Glutamatergic neuron (in vitro differentiated cells): Measurements from ENCODE around the gene OR4N5. TPM values are rescaled to one million over a fixed set of nuclear protein-coding genes. Genes with fewer than 3 reads are reported as not detected.

Experiments used
- DNase-seq: peaks from one replicate; pipeline ENCODE4 v3.0.0; 2022
- H3K27ac Mint-ChIP-seq: one replicate; pipeline ENCODE4 v1.8.0; 2020; ENCODE audit warnings: mild to moderate bottlenecking, mixed read lengths, inconsistent platforms; ENCODE audit not compliant: unreplicated experiment
- H3K27me3 Mint-ChIP-seq: one replicate; pipeline ENCODE4 v1.8.0; 2020; ENCODE audit warnings: mild to moderate bottlenecking, moderate library complexity, mixed read lengths, inconsistent platforms; ENCODE audit not compliant: unreplicated experiment
- H3K36me3 Mint-ChIP-seq: one replicate; pipeline ENCODE4 v1.8.0; 2020; ENCODE audit warnings: mild to moderate bottlenecking, mixed read lengths, inconsistent platforms; ENCODE audit not compliant: unreplicated experiment
- H3K4me1 Mint-ChIP-seq: one replicate; pipeline ENCODE4 v1.8.0; 2020; ENCODE audit warnings: mild to moderate bottlenecking, low read depth, mixed read lengths, inconsistent platforms; ENCODE audit not compliant: unreplicated experiment
- H3K4me3 Mint-ChIP-seq: one replicate; pipeline ENCODE4 v1.8.0; 2020; ENCODE audit warnings: mild to moderate bottlenecking, mixed read lengths, inconsistent platforms; ENCODE audit not compliant: unreplicated experiment
- H3K9me3 Mint-ChIP-seq: one replicate; pipeline ENCODE4 v1.8.0; 2020; ENCODE audit warnings: mild to moderate bottlenecking, moderate library complexity, mixed read lengths, inconsistent platforms; ENCODE audit not compliant: unreplicated experiment
- total RNA-seq: library from RNA; stranded (reverse); fragmentation: NEBNext Ultra II Directional; extraction: Animal tissue kit (Norgen Biotek cat#: 25700); gene quantifications from one replicate; pipeline ENCODE4 v1.2.1, GENCODE V29; 2021; ENCODE audit not compliant: unreplicated experiment
- TF ChIP-seq, protein P1 (sequence below): fragments of 200-600 bp; sonication (generic); IDR thresholded peaks from one replicate; pipeline ENCODE4 v1.5.0; 2021; ENCODE audit not compliant: partially characterized antibody, unreplicated experiment

Gene OR4N5
- total RNA-seq, 1 donor from 2014 or later: not detected

DNA sequence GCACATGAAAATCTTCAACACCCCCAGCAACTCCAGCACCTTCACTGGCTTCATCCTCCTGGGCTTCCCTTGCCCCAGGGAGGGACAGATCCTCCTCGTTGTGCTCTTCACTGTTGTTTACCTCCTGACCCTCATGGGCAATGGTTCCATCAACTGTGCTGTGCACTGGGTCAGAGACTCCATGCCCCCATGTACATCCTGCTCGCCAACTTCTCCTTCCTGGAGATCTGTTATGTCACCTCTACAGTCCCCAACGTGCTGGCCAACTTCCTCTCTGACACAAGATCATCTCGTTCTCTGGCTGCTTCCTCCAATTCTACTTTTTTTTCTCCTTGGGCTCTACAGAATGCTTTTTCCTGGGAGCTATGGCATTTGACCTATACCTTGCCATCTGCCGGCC, 40.6 kb downstream of the OR4N5 start:
- TF ChIP-seq, protein P1, sequence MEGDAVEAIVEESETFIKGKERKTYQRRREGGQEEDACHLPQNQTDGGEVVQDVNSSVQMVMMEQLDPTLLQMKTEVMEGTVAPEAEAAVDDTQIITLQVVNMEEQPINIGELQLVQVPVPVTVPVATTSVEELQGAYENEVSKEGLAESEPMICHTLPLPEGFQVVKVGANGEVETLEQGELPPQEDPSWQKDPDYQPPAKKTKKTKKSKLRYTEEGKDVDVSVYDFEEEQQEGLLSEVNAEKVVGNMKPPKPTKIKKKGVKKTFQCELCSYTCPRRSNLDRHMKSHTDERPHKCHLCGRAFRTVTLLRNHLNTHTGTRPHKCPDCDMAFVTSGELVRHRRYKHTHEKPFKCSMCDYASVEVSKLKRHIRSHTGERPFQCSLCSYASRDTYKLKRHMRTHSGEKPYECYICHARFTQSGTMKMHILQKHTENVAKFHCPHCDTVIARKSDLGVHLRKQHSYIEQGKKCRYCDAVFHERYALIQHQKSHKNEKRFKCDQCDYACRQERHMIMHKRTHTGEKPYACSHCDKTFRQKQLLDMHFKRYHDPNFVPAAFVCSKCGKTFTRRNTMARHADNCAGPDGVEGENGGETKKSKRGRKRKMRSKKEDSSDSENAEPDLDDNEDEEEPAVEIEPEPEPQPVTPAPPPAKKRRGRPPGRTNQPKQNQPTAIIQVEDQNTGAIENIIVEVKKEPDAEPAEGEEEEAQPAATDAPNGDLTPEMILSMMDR: no peak
- peaks cover 7% of the 10 kb centered on the region for H3K9me3 Mint-ChIP-seq
- no peaks in the 10 kb centered on the region for H3K36me3 Mint-ChIP-seq
- H3K4me1 Mint-ChIP-seq: no peaks in the 10 kb centered on the region
- peaks cover 1% of the 10 kb centered on the region for H3K27me3 Mint-ChIP-seq
- no peak overlapping the region for H3K27ac Mint-ChIP-seq
- H3K4me3 Mint-ChIP-seq: no peak overlapping the region
- DNase-seq: no peak

DNA sequence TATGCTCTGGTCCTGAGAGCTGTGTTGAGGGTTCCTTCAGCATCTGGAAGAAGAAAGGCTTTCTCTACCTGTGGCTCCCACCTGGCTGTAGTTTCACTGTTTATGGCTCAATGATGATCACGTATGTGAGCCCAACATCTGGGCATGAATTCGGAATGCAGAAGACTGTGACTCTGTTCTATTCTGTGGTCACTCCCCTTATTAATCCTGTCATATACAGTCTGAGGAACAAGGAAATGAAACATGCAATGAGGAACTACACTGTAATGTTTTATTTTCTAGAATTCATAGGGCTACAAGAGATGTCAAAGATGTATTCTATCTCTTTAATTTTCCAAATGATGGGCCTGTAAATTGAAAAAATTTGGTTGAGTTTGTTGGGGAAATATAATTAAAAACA, 41.3 kb downstream of the OR4N5 start:
- H3K36me3 Mint-ChIP-seq: no peaks in the 10 kb centered on the region
- H3K27me3 Mint-ChIP-seq: peaks cover 1% of the 10 kb centered on the region
- peaks cover 6% of the 10 kb centered on the region for H3K9me3 Mint-ChIP-seq
- DNase-seq: no peak
- TF ChIP-seq, protein P1: no peak
- H3K27ac Mint-ChIP-seq: no peak overlapping the region
- no peak overlapping the region for H3K4me3 Mint-ChIP-seq
- H3K4me1 Mint-ChIP-seq: no peaks in the 10 kb centered on the region

DNA sequence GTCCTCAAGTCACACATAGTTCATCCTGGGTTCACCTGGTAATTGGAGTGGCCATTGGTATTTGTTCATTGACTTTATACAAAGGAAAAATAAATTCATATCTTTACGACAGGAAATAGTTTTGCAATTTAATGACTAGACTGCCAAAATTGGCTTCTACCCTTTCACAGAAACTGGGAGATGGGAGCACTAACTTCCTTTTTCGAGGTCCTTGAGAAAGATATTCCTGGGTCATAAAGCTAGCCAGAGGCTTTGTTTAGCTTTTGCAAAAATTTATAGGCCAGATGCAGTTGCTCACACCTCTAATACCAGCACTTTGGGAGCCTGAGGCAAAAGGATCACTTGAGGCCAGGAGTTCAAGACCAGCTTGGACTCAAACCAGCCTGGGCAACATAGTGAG, 41.9 kb downstream of the OR4N5 start:
- no peak overlapping the region for H3K4me3 Mint-ChIP-seq
- no peaks in the 10 kb centered on the region for H3K36me3 Mint-ChIP-seq
- no peak for DNase-seq
- peaks cover 5% of the 10 kb centered on the region for H3K9me3 Mint-ChIP-seq
- TF ChIP-seq, protein P1: no peak
- H3K4me1 Mint-ChIP-seq: no peaks in the 10 kb centered on the region
- H3K27me3 Mint-ChIP-seq: peaks cover 1% of the 10 kb centered on the region
- no peak overlapping the region for H3K27ac Mint-ChIP-seq

DNA sequence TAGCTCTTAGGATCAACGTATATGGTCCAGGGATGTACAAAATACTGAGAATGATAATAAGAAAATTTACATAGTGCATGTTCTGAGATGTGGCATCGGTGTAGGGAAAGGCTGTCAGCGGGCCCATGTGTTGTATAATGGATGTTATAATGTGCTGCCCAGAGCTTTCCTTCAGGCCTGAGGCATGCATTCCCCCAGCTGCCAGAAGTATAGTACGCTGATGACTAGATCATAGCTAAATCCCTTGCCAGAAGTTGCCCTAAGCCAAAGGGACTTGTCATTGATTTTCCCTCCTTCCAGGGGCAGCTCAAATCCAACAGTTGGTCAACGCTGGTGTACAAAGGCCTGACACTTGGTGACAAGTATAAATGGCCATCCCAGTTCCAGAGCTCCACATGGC, 45.6 kb downstream of the OR4N5 start:
- DNase-seq: no peak
- Mint-ChIP-seq H3K27me3 (peaks cover 2% of the 10 kb centered on the region), H3K4me1 (no peaks in the 10 kb centered on the region), H3K36me3 (no peaks in the 10 kb centered on the region), H3K4me3 (no peak overlapping the region), H3K9me3 (peaks cover 8% of the 10 kb centered on the region), H3K27ac (no peak overlapping the region)
- TF ChIP-seq, protein P1: no peak

DNA sequence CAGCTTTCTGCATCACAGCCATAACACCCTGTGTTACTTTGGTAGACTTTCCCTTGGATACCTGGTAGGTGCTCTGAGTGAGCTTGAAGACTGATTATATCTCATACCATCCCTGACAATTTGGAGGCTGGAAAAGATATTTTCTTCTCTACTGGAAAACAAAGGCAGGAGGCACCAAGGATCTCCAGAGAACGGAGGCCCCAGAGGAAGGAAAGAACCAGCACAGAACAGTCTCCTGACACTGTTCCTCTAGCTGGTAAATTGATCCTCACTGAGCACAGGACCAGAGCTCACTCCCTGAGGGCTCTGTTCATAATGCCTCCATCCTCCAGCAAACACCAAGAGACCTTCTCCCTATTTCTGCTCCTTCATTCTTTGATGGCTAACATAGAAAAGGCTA, 52.0 kb downstream of the OR4N5 start, which contains the start of gene OR11G2:
Gene OR11G2, plus strand, starts transcription at position 301 of the 400 bp plus-strand sequence. CDS start 6,542 bp downstream, outside the sequence.
- Mint-ChIP-seq H3K4me1 (no peaks in the 10 kb centered on the region), H3K9me3 (peaks cover 13% of the 10 kb centered on the region), H3K4me3 (no peak within 1 kb of the TSS), H3K27ac (no peak within 1 kb of the TSS), H3K36me3 (no peaks in the 10 kb centered on the region), H3K27me3 (peaks cover 2% of the 10 kb centered on the region)
- DNase-seq: no peak
- TF ChIP-seq, protein P1: no peak
